IMR-90 (cell line): ENCODE data around the gene HOGA1. TPM values are rescaled to one million over a fixed set of nuclear protein-coding genes. Genes with fewer than 3 reads are reported as not detected.

Source experiments
- ATAC-seq: fragments of 200-7000 bp; cut with Tn5 transposase; 2 replicates; pipeline ENCODE4 v1.9.1; 2020; ENCODE audit warnings: low read depth, mild to moderate bottlenecking, moderate library complexity
- BruUV-seq: library from RNA; stranded (reverse); fragments of 400-500 nt; replicated peaks from 2 replicates; lab custom pipeline; 2021; lab: Mats Ljungman, UMichigan
- CTCF ChIA-PET: fragments of 300-600 bp; formaldehyde crosslinking; extraction: SDS; loops from one replicate; lab custom pipeline; 2021; ENCODE audit warnings: antibody characterized with exemption; lab: Yijun Ruan, JAX
- POLR2A ChIA-PET: fragments of 300-600 bp; sonication (Branson Sonifier 250); formaldehyde crosslinking; loops from one replicate; lab custom pipeline; 2022; ENCODE audit warnings: antibody characterized with exemption; ENCODE audit not compliant: unreplicated experiment; lab: Charles Lee
- DNase-seq: peaks from one replicate; pipeline ENCODE4 v3.0.0; 2013
- H2AFZ ChIP-seq: replicated peaks from 2 replicates; pipeline ENCODE3; 2013; ENCODE audit warnings: low read length, mild to moderate bottlenecking; ENCODE audit not compliant: poor library complexity
- H2AK5ac ChIP-seq: 2 replicates; pipeline ENCODE4 v1.6.1; 2013; ENCODE audit warnings: low read depth, low read length, inconsistent platforms
- H2AK9ac ChIP-seq: replicated peaks from 2 replicates; pipeline ENCODE3; 2013; ENCODE audit warnings: mild to moderate bottlenecking, low read depth, low read length, moderate library complexity; ENCODE audit not compliant: poor library complexity
- H2BK120ac ChIP-seq: 2 replicates; pipeline ENCODE4 v1.6.1; 2013; ENCODE audit warnings: low read depth, low read length, inconsistent platforms
- H2BK15ac ChIP-seq: 3 replicates; pipeline ENCODE4 v1.6.1; 2013; ENCODE audit warnings: low read depth, low read length, inconsistent platforms
- H2BK20ac ChIP-seq: 2 replicates; pipeline ENCODE4 v1.6.1; 2013; ENCODE audit warnings: low read depth, mild to moderate bottlenecking, inconsistent platforms, low read length, moderate library complexity
- H2BK5ac ChIP-seq: 2 replicates; pipeline ENCODE4 v1.6.1; 2013; ENCODE audit warnings: mild to moderate bottlenecking, low read depth, low read length, inconsistent platforms; ENCODE audit not compliant: poor library complexity, severe bottlenecking
- H3K14ac ChIP-seq: replicated peaks from 2 replicates; pipeline ENCODE4 v1.6.1; 2013; ENCODE audit warnings: low read depth, low read length, inconsistent platforms
- H3K18ac ChIP-seq: 2 replicates; pipeline ENCODE4 v1.6.1; 2013; ENCODE audit warnings: low read depth, low read length, control low read depth
- H3K23ac ChIP-seq: 2 replicates; pipeline ENCODE4 v1.6.1; 2013; ENCODE audit warnings: low read depth, low read length, inconsistent platforms
- H3K27ac ChIP-seq: 2 replicates; pipeline ENCODE4 v1.5.1; 2013; ENCODE audit warnings: mild to moderate bottlenecking, control low read depth, low read length; ENCODE audit not compliant: insufficient read depth
- H3K27me3 ChIP-seq: 2 replicates; pipeline ENCODE4 v1.6.1; 2013; ENCODE audit warnings: low read length; ENCODE audit not compliant: control insufficient read depth, insufficient read depth
- H3K36me3 ChIP-seq: 2 replicates; pipeline ENCODE4 v1.6.1; 2013; ENCODE audit warnings: low read length, mixed read lengths; ENCODE audit not compliant: control insufficient read depth, insufficient read depth
- H3K4ac ChIP-seq: 2 replicates; pipeline ENCODE4 v1.6.1; 2013; ENCODE audit warnings: low read depth, low read length, inconsistent platforms
- H3K4me1 ChIP-seq: 2 replicates; pipeline ENCODE4 v1.6.1; 2013; ENCODE audit warnings: low read length, mixed read lengths; ENCODE audit not compliant: control insufficient read depth, insufficient read depth
- H3K4me2 ChIP-seq: 2 replicates; pipeline ENCODE4 v1.6.1; 2013; ENCODE audit warnings: low read depth, mild to moderate bottlenecking, control low read depth, low read length, moderate library complexity
- H3K4me3 ChIP-seq: 2 replicates; pipeline ENCODE4 v1.5.1; 2013; ENCODE audit warnings: low read depth, mild to moderate bottlenecking, control low read depth, low read length, moderate library complexity; ENCODE audit not compliant: insufficient read depth
- H3K56ac ChIP-seq: 2 replicates; pipeline ENCODE4 v1.6.1; 2013; ENCODE audit warnings: low read length, inconsistent platforms; ENCODE audit not compliant: insufficient read depth; ENCODE audit errors: extremely low read depth
- H3K79me1 ChIP-seq, 2 experiments: 2 replicates each; pipeline ENCODE4 v1.6.1; 2013; ENCODE audit warnings: low read length in 2 of 2, inconsistent platforms in 1 of 2, low read depth in 1 of 2
- H3K9ac ChIP-seq: 2 replicates; pipeline ENCODE4 v1.6.1; 2013; ENCODE audit warnings: low read depth, low read length, control low read depth
- H3K9me1 ChIP-seq: 2 replicates; pipeline ENCODE4 v1.6.1; 2013; ENCODE audit warnings: low read length, inconsistent platforms; ENCODE audit not compliant: insufficient read depth
- H3K9me3 ChIP-seq: 2 replicates; pipeline ENCODE4 v1.6.1; 2013; ENCODE audit warnings: low read length; ENCODE audit not compliant: control insufficient read depth, insufficient read depth
- H4K20me1 ChIP-seq: 2 replicates; pipeline ENCODE4 v1.6.1; 2013; ENCODE audit warnings: low read length, inconsistent platforms; ENCODE audit not compliant: insufficient read depth
- H4K5ac ChIP-seq: 2 replicates; pipeline ENCODE4 v1.6.1; 2013; ENCODE audit warnings: mild to moderate bottlenecking, low read depth, low read length, control low read depth
- H4K8ac ChIP-seq, 2 experiments: 2 replicates each; pipeline ENCODE4 v1.6.1; 2013; ENCODE audit warnings: low read depth in 2 of 2, low read length in 2 of 2, control low read depth in 1 of 2, inconsistent platforms in 1 of 2
- H4K91ac ChIP-seq: 2 replicates; pipeline ENCODE4 v1.6.1; 2013; ENCODE audit warnings: low read depth, low read length, inconsistent platforms; ENCODE audit not compliant: insufficient read depth
- BHLHE40 ChIP-seq: fragments of 150-350 bp; IDR thresholded peaks from 2 replicates; pipeline ENCODE4 v1.6.1; 2016; ENCODE audit warnings: mild to moderate bottlenecking, low read depth, low read length
- CEBPB ChIP-seq: IDR thresholded peaks from 2 replicates; pipeline ENCODE4 v1.6.1; 2012; ENCODE audit warnings: low read depth, low read length, improper control_type of control experiment
- CHD1 ChIP-seq: IDR thresholded peaks from 2 replicates; pipeline ENCODE4 v1.6.1; 2012; ENCODE audit warnings: low read depth, low read length, improper control_type of control experiment
- FOS ChIP-seq: fragments of 150-350 bp; IDR thresholded peaks from 2 replicates; pipeline ENCODE4 v1.6.1; 2016; ENCODE audit warnings: low read depth, low read length
- MAFK ChIP-seq: IDR thresholded peaks from 2 replicates; pipeline ENCODE4 v1.6.1; 2012; ENCODE audit warnings: low read depth, low read length, improper control_type of control experiment
- MXI1 ChIP-seq: IDR thresholded peaks from 2 replicates; pipeline ENCODE4 v1.6.1; 2012; ENCODE audit warnings: low read depth, mild to moderate bottlenecking, low read length, moderate library complexity, borderline replicate concordance
- NFE2L2 ChIP-seq: fragments of 150-350 bp; IDR thresholded peaks from 2 replicates; pipeline ENCODE4 v1.6.1; 2016; ENCODE audit warnings: low read depth, mild to moderate bottlenecking, low read length
- RAD21 ChIP-seq: IDR thresholded peaks from 2 replicates; pipeline ENCODE4 v1.6.1; 2012; ENCODE audit warnings: low read length, improper control_type of control experiment
- RCOR1 ChIP-seq: IDR thresholded peaks from 2 replicates; pipeline ENCODE4 v1.6.1; 2012; ENCODE audit warnings: mild to moderate bottlenecking, low read length, improper control_type of control experiment; ENCODE audit not compliant: insufficient replicate concordance
- RFX5 ChIP-seq: IDR thresholded peaks from 2 replicates; pipeline ENCODE4 v1.8.0; 2012; ENCODE audit warnings: low read depth, mild to moderate bottlenecking, low read length, moderate library complexity
- SMC3 ChIP-seq: fragments of 150-350 bp; IDR thresholded peaks from 2 replicates; pipeline ENCODE4 v1.6.1; 2016; ENCODE audit warnings: low read depth, mild to moderate bottlenecking, antibody characterized with exemption, low read length, moderate library complexity
- WGBS, 2 experiments: methylation state at CpG; one replicate each; pipeline versions ENCODE4 v1.1.5 to v1.1.7; 2013; ENCODE audit warnings: missing lambda C conversion rate in 2 of 2; ENCODE audit not compliant: insufficient read length in 1 of 2; ENCODE audit errors: extremely low coverage in 2 of 2; 5-methylcytosine and 5-hydroxymethylcytosine counted together
- dilution Hi-C: fragments of 300-500 bp; cut with HindIII; formaldehyde crosslinking; loops from one replicate; pipeline ENCODE4 v1.14.3; 2018; ENCODE audit warnings: low sequenced_read_pairs; ENCODE audit not compliant: unreplicated experiment
- in situ Hi-C: fragments of 300-500 bp; cut with MboI; formaldehyde crosslinking; loops from 3 replicates; pipeline ENCODE4 v1.14.3; 2019; ENCODE audit warnings: low sequenced_read_pairs, inconsistent platforms, mixed read lengths
- intact Hi-C: fragments of 100-400 bp; cut with micrococcal nuclease; formaldehyde crosslinking; loops from 2 replicates; pipeline ENCODE4 v1.10.0; 2022
- polyA plus RNA-seq, 3 experiments: library from polyadenylated mRNA; depleted of rRNA; stranded (reverse); fragments of >200 nt; gene quantifications; 2 replicates each; pipeline ENCODE4 v1.2.3, GENCODE V29; 2012; ENCODE audit warnings: low replicate concordance in 1 of 3
- total RNA-seq: library from RNA; depleted of rRNA; stranded (reverse); fragments of >200 nt; gene quantifications from 2 replicates; pipeline ENCODE4 v1.2.3, GENCODE V29; 2012
- TF ChIP-seq, protein P1 (sequence below): conservative IDR thresholded peaks from 2 replicates; pipeline ENCODE4 v1.5.1; 2012; ENCODE audit warnings: mild to moderate bottlenecking, low read depth, low read length, improper control_type of control experiment
- TF ChIP-seq, protein P2 (sequence below): fragments of 150-350 bp; IDR thresholded peaks from 2 replicates; pipeline ENCODE4 v1.6.1; 2017; ENCODE audit warnings: mild to moderate bottlenecking, antibody characterized with exemption, low read length, low read depth
- TF ChIP-seq, protein P3 (sequence below): fragments of 150-350 bp; IDR thresholded peaks from 2 replicates; pipeline ENCODE4 v1.6.1; 2016; ENCODE audit warnings: low read depth, mild to moderate bottlenecking, low read length, moderate library complexity, borderline replicate concordance

HOGA1 gene
- total and polyA plus RNA-seq, 2 of the 4 experiments (the other 2 are of a cell fraction) = 0.36 to 0.41 TPM

DNA sequence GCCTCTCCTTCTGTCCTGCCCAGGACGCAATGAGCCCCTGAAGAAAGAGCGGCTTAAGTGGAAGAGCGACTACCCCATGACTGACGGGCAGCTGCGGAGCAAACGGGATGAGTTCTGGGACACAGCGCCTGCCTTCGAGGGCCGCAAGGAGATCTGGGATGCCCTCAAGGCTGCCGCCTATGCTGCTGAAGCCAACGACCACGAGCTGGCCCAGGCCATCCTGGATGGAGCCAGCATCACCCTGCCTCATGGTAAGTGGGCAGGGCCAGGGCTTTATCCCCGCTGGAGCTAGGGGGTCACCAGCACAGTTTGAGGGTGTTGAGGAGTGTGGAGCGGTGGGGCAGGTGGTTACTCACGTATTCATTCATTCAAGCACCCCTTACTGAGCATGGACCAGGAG, 16.3 kb upstream of the HOGA1 start:
- dilution Hi-C loops (no loop called here), in situ Hi-C loops (no loop called here), intact Hi-C loops (no loop called here)
- no peaks in the 10 kb centered on the region for H3K9me1 ChIP-seq
- no peak overlapping the region for H2BK20ac ChIP-seq
- ChIA-PET POLR2A (no interaction called here), CTCF (no interaction called here)
- peaks cover 9 to 10% of the 10 kb centered on the region in 2 experiments; a peak in 2 of 4 replicates for H3K79me1 ChIP-seq
- no peak overlapping the region for H3K4me3 ChIP-seq
- no peaks in the 10 kb centered on the region for H3K27me3 ChIP-seq
- H3K56ac ChIP-seq = no peak overlapping the region
- H3K4me1 ChIP-seq = peaks cover 4% of the 10 kb centered on the region; the same call in 1 of the 2 replicates
- no peak overlapping the region for H3K4ac ChIP-seq
- no peak overlapping the region for H2BK5ac ChIP-seq
- H4K8ac ChIP-seq = no peak overlapping the region
- WGBS, 2 experiments = 80% methylated on average over 3 of the region's 15 CpGs; no CpG with 5 or more reads in 1 of the 2 experiments
- H2AFZ ChIP-seq = no peak overlapping the region
- TF ChIP-seq MXI1 (no peak), BHLHE40 (no peak), RFX5 (no peak), NFE2L2 (no peak), CHD1 (no peak), SMC3 (no peak), RAD21 (no peak), CEBPB (no peak), MAFK (no peak), RCOR1 (no peak), FOS (no peak)
- TF ChIP-seq, protein P1, sequence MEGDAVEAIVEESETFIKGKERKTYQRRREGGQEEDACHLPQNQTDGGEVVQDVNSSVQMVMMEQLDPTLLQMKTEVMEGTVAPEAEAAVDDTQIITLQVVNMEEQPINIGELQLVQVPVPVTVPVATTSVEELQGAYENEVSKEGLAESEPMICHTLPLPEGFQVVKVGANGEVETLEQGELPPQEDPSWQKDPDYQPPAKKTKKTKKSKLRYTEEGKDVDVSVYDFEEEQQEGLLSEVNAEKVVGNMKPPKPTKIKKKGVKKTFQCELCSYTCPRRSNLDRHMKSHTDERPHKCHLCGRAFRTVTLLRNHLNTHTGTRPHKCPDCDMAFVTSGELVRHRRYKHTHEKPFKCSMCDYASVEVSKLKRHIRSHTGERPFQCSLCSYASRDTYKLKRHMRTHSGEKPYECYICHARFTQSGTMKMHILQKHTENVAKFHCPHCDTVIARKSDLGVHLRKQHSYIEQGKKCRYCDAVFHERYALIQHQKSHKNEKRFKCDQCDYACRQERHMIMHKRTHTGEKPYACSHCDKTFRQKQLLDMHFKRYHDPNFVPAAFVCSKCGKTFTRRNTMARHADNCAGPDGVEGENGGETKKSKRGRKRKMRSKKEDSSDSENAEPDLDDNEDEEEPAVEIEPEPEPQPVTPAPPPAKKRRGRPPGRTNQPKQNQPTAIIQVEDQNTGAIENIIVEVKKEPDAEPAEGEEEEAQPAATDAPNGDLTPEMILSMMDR = no peak
- TF ChIP-seq, protein P2, sequence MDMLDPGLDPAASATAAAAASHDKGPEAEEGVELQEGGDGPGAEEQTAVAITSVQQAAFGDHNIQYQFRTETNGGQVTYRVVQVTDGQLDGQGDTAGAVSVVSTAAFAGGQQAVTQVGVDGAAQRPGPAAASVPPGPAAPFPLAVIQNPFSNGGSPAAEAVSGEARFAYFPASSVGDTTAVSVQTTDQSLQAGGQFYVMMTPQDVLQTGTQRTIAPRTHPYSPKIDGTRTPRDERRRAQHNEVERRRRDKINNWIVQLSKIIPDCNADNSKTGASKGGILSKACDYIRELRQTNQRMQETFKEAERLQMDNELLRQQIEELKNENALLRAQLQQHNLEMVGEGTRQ = no peak
- TF ChIP-seq, protein P3, sequence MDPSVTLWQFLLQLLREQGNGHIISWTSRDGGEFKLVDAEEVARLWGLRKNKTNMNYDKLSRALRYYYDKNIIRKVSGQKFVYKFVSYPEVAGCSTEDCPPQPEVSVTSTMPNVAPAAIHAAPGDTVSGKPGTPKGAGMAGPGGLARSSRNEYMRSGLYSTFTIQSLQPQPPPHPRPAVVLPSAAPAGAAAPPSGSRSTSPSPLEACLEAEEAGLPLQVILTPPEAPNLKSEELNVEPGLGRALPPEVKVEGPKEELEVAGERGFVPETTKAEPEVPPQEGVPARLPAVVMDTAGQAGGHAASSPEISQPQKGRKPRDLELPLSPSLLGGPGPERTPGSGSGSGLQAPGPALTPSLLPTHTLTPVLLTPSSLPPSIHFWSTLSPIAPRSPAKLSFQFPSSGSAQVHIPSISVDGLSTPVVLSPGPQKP = no peak
- ATAC-seq = no peak
- no peak for DNase-seq
- no peak overlapping the region for H3K27ac ChIP-seq
- H3K23ac ChIP-seq = no peak overlapping the region
- H3K4me2 ChIP-seq = no peak overlapping the region
- BruUV-seq = no TSS peak
- H3K18ac ChIP-seq = no peak overlapping the region
- H3K9ac ChIP-seq = no peak overlapping the region
- no peak overlapping the region for H2BK15ac ChIP-seq
- H2BK120ac ChIP-seq = no peak overlapping the region
- H4K5ac ChIP-seq = no peak overlapping the region
- no peak overlapping the region for H2AK9ac ChIP-seq
- no peak overlapping the region for H2AK5ac ChIP-seq
- peaks cover 5% of the 10 kb centered on the region; the same call in 1 of the 2 replicates for H4K20me1 ChIP-seq
- H3K36me3 ChIP-seq = peaks cover 19% of the 10 kb centered on the region
- H3K14ac ChIP-seq = no peak overlapping the region
- no peak overlapping the region for H4K91ac ChIP-seq
- no peaks in the 10 kb centered on the region for H3K9me3 ChIP-seq
